Measurements from ENCODE around the gene HDC.

The HDC gene

DNA sequence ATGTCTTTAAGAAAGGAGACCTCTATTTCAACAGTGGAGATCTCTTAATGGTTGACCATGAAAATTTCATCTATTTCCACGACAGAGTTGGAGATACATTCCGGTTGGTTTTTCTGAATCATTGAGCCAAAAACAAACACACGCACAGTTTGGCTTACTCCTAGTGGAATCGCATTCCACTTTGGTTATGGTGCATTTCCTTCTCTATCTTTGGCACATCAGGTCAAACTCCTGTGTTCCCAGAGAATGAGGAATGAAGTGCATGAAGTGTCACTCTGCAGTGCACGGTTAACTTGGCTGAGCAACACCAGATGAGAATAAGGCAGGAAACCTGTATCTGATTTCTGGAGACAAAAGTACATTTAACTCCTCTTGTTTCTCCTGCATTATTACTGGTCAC, 38.5 kb downstream of the HDC start:
- TF ChIP-seq POLR2A (IDR thresholded peaks at IDR 0.05; ENCODE audit: low read length) = no peak
- no peak for DNase-seq

DNA sequence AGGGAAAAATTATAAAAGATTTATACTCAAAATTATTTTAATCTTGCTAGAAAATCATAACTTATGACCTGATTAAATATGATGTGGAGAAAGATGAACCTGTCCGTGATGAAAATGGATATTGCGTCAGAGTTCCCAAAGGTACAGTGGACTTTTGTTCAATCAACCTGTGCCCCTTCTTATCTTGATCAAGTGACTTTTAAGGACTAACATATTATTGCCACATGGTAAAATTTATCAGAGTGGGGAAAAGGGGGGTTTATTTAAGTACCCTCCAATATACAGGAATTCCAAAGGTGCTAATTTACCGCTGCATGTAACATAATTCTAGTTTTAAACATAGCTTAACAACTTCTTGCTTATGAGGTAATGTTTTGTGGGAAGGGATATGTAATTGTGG, 39.6 kb downstream of the HDC start:
- TF ChIP-seq POLR2A (IDR thresholded peaks at IDR 0.05; ENCODE audit: low read length) = no peak
- TF ChIP-seq GATA1 (IDR thresholded peaks at IDR 0.05; ENCODE audit: low read depth, low read length) = no peak
- DNase-seq = no peak

DNA sequence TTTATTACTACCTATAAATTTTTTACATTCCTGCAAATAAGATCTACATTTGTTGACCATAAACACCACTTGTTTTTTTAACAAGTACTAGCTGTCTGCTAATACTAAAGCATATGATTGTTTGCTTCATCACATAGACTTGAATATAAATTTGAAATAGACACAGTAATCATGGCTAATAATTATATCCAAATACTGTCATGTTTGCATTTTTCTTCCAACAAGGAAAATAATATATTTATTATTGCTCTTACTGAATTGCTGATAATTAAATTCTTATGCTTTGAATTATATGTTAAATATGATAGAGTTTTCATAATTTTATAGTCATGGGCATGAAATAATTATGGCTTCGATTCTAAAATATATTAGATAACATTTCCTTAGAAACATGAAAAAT, 40.5 kb downstream of the HDC start:
- DNase-seq = no peak
- no peak for TF ChIP-seq POLR2A (IDR thresholded peaks at IDR 0.05; ENCODE audit: low read length)
- TF ChIP-seq GATA1 (IDR thresholded peaks at IDR 0.05; ENCODE audit: low read depth, low read length) = no peak

DNA sequence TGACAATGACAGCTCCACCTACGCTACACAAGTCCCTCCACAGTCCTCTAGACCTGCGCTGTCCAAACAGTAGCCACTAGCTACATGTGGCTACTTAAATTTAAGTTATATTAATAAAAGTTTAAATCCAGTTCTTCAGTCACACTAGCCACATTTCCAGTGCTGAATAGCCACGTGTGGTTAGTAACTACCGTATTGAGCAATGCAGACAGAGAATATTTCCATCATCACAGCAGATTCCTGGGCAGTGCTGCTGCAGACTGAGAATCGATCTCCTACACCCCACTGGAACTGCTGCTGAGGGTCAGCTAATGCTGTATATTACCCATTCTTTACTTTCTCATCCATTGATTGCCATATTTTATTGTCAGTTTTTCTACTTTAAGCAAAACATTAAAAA, 40.9 kb downstream of the HDC start:
- DNase-seq = no peak

DNA sequence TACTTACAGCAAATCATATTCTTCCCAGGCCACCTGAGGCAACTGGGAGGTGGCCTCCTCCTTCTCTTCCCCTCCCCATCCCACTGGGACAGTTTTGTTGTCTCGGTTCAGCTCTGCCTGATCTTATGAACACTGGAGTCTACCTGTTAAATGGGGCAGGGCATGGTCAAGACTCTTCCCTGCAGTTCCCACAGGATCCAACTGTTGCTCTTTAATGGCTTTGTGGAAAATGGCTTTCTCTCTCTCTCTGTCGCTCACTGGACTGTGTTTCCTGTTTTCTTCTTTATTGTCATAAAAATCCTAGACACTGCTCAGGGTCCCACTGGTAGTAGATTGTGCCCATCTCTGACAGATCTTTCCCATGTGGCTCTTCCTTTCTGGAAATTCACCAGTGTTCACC, 43.3 kb downstream of the HDC start:
- TF ChIP-seq GATA1 (IDR thresholded peaks at IDR 0.05; ENCODE audit: low read depth, low read length) = no peak
- no peak for TF ChIP-seq POLR2A (IDR thresholded peaks at IDR 0.05; ENCODE audit: low read length)
- DNase-seq = no peak

More for the DNA sequence above, 40.9 kb downstream of the HDC start:
- TF ChIP-seq POLR2A (IDR thresholded peaks at IDR 0.05; ENCODE audit: low read length) = no peak
- TF ChIP-seq GATA1 (IDR thresholded peaks at IDR 0.05; ENCODE audit: low read depth, low read length) = no peak

DNA sequence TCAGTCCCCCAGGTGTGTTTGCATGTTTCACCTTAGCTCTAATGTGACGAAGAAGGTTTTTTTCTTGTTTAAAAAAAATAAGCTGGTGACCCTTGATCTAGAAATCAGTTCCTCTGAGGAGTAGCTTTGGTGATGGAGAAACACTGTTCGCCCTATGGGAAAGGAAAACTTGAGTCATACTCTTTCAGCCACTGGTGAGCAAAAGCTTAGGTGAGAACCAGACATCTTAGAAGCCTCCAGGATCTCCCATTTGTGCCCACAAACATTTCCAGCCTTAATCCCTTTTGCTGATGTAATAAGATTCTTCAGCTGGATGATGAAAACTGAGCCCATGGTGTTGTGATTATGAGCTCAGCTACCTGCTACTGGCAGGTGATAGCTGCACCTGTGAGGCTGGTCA, 45.7 kb downstream of the HDC start:
- DNase-seq = no peak
- TF ChIP-seq POLR2A (IDR thresholded peaks at IDR 0.05; ENCODE audit: low read length) (no peak), GATA1 (IDR thresholded peaks at IDR 0.05; ENCODE audit: low read depth, low read length) (no peak)

GRCh38 chr15:50218691-50219090, 46.8 kb downstream of the HDC start:
- TF ChIP-seq GATA1 (IDR thresholded peaks at IDR 0.05; ENCODE audit: low read depth, low read length) = no peak
- TF ChIP-seq POLR2A (IDR thresholded peaks at IDR 0.05; ENCODE audit: low read length) = no peak
- no peak for DNase-seq

DNA sequence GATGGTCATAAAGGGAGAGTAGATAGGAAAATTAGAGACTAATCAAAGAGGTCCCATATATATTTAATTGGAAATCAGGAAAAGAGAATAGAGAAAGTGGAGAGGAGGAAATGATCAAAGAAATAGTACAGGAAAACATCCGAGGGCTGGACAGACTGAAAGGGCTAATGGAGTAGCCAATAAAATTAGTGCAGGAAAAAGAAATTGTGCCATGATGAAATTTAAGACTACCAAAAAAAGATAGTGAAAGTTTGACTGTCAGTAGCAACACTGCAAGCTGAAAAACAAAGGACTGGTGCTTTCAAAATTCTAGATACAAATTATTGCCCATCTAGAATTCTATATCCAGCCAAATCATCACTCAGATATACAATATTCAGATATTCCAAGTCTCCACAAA, 47.2 kb downstream of the HDC start:
- DNase-seq = no peak
- no peak for TF ChIP-seq POLR2A (IDR thresholded peaks at IDR 0.05; ENCODE audit: low read length)
- no peak for TF ChIP-seq GATA1 (IDR thresholded peaks at IDR 0.05; ENCODE audit: low read depth, low read length)

DNA sequence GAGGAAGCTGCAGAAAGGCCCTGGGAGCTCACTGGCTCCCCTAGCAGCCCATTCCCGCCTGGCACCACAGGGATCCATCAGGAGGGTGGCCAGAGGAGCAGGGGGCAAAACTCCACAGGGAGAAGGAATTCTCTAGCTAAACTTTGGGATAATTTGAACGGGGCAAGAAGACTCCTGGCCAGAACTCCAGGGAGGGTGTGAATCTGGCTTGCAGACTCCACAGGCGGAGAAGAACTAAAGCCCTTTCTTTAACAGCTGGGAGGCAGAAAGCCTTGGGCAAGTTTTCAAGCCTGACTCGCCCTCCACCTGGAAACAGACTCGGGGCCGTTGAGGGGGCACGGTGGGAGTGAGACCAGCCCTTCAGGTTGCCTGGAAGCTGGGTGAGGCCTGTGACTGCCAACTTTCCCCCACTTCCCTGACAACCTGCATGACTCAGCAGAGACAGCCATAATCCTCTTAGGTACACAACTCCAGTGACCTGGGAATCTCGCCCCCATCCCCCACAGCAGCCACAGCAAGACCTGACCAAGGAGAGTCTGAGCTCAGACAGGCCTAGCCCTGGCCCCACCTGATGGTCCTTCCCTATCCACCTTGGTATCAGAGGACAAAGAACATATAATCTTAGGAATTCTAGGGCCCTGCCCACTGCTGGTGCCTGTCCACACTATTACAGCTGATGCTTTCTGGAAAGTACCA, 54.9 kb downstream of the HDC start:
- TF ChIP-seq POLR2A (IDR thresholded peaks at IDR 0.05; ENCODE audit: low read length) = no peak
- TF ChIP-seq GATA1 (IDR thresholded peaks at IDR 0.05; ENCODE audit: low read depth, low read length) = no peak
- no peak for DNase-seq

DNA sequence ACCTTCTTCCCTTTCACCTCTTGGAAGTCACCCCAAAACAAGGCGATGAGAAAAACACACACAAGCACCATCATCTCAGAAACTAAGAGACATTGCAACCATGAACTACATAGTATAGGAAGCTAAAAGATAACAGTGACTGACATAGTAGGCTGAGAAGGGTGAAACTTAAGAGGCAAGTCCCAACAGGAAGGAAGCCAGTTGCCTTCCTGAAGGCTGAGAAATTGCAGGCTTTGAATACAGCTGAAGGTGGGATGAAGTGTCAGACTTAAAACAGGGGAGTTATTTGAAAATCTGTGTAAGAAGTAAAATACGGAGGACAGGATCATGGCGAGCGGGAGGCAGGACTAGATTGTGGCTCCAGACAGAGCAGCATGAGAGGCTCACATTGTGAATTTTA, 55.7 kb downstream of the HDC start:
- no peak for DNase-seq
- TF ChIP-seq GATA1 (IDR thresholded peaks at IDR 0.05; ENCODE audit: low read depth, low read length) = no peak
- no peak for TF ChIP-seq POLR2A (IDR thresholded peaks at IDR 0.05; ENCODE audit: low read length)

DNA sequence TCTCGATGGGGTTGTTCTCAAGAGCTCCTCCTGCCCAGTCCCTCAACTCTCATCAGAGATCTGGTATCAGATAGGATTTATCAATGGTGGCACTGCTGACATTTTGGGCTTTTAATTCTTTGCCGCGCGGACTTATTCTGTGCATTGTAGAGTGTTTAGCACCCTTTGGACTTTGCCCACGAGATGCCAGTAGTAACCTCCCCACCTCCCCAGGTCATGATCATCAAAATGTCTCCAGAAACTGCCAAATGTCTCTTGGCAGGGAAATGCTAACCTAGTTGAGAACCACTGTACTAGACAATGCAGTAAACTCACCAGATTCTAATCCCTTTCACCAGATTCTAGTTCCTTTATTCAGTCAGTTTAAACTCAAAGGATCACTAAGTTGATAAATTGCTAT, 59.5 kb downstream of the HDC start:
- no peak for DNase-seq
- TF ChIP-seq GATA1 (IDR thresholded peaks at IDR 0.05; ENCODE audit: low read depth, low read length) (no peak), POLR2A (IDR thresholded peaks at IDR 0.05; ENCODE audit: low read length) (no peak)

DNA sequence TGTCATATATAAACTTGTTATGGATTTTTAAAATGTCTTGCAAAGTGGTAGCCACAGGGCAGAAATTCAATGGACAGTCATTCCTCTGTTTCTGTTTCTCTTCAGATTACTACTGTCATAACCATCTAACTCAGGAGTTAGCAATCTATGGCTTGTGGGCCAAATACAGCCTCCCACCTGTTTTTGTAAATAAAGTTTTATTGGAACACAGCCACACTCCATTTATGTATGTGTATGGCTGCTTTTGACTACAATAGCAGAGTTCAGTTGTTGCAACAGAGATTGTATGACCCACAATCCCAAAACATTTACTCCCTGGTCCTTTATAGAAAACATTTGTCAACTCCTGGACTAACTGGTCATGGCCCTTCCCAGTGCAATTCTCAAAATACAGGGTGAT, 63.5 kb downstream of the HDC start:
- DNase-seq = no peak

DNA sequence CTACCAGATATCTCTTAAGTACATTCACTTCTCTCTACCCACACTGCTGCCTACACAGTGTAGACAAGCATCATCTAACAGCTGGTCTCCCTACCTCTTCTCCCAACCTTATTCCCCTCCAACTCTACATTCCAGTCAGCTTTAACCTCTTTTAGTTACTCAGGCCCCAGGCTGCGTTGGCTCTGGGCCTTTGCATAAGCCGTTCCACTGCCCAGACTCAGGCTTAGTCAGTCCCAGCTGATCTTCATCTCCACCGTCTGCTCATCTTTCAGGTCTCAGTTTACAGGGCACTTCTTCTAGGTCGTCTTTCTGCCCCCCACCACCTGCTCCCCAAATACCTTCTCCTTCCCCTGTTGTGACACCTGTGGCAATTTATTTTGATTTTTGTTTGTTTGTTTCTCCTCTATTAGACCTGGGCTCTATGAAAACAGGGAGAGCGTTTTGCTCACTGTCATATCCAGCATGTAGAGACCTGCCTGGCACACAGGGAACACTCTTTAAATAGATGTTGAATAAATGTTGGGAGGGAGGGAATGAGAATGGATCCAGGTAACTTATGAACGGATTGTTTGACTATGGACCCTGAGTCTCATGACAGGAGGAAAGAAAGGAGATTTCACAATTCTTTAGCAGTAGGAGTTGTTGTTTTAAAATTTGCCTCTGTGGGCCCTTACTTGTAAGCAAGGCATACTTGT, 72.5 kb downstream of the HDC start:
- no peak for DNase-seq
- no peak for TF ChIP-seq POLR2A (IDR thresholded peaks at IDR 0.05; ENCODE audit: low read length)
- no peak for TF ChIP-seq GATA1 (IDR thresholded peaks at IDR 0.05; ENCODE audit: low read depth, low read length)

More for the DNA sequence above, 63.5 kb downstream of the HDC start:
- no peak for TF ChIP-seq POLR2A (IDR thresholded peaks at IDR 0.05; ENCODE audit: low read length)
- no peak for TF ChIP-seq GATA1 (IDR thresholded peaks at IDR 0.05; ENCODE audit: low read depth, low read length)

- DNase-seq = peak in 1 of 2 experiments; percentile 9
- no peak for TF ChIP-seq GATA1 (IDR thresholded peaks at IDR 0.05; ENCODE audit: low read depth, low read length)
- TF ChIP-seq POLR2A (IDR thresholded peaks at IDR 0.05; ENCODE audit: low read length) = no peak
Measured at GRCh38 chr15:50192164-50192563, 73.4 kb downstream of the HDC start.

All from erythroblast (primary cell).